ENCODE results near the gene HECTD1. TPM values are rescaled to one million over a fixed set of nuclear protein-coding genes. Genes with fewer than 3 reads are reported as not detected.

The HECTD1 gene
- total RNA-seq, 1 experiment from 2014 or later, result 101 TPM

DNA sequence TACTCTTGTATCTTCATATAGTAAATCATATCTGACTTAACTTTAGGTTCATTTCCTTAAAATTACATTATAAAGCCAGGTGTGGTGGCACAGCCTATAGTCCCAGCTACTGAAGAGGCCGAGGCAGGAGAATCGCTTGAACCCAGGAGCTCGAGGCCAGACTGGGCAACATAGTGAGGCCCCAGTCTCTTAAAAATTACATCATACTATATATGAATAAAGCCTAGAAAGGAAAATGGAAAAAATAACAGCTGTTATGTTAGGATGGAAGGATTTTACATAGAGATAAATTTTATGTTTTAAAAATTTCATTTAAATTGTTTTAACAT is 4.2 kb downstream of the HECTD1 start:
- Histone ChIP-seq H3K36me3 (ENCODE audit: control insufficient read depth, insufficient read depth, low read length) (peaks cover 4% of the 10 kb centered on the region), H3K9me3 (ENCODE audit: control insufficient read depth, insufficient read depth, low read depth, low read length) (no peaks in the 10 kb centered on the region), H3K27ac (ENCODE audit: low read length) (no peak overlapping the region), H3K4me1 (ENCODE audit: control insufficient read depth, insufficient read depth, low read length) (no peaks in the 10 kb centered on the region), H3K27me3 (ENCODE audit: control insufficient read depth, insufficient read depth, low read length) (no peaks in the 10 kb centered on the region), H3K4me3 (ENCODE audit: low read depth in 2 of 2, low read length in 2 of 2) (no peak overlapping the region)
- in situ Hi-C loops (cut with HindIII; ENCODE audit: low pct_unique_long_range_greater_than_20kb, low sequenced_read_pairs), result no loop called here
- intact Hi-C loops (cut with micrococcal nuclease; ENCODE audit: unreplicated experiment), result loop anchor here (10.0 kb wide), 1 partner anchor 151 kb away; no protein-coding TSS in a partner anchor
- ChIA-PET CTCF (no interaction called here), POLR2A (no interaction called here)
- DNase-seq (ENCODE audit: low read depth, low spot score) (no peak), ATAC-seq (no peak)
- BruUV-seq (replicated peaks), result no TSS peak
- TF ChIP-seq POLR2AphosphoS5 (IDR thresholded peaks at IDR 0.05; ENCODE audit: low read depth, low read length), result no peak
- TF ChIP-seq SIN3A (IDR thresholded peaks at IDR 0.05; ENCODE audit: borderline replicate concordance, insufficient read depth, low read depth, low read length), result no peak
- no peak for TF ChIP-seq REST (IDR thresholded peaks at IDR 0.05; ENCODE audit: insufficient read depth in 1 of 2, low read depth in 2 of 2, low read length in 1 of 2)
- TF ChIP-seq TCF7L2 (IDR thresholded peaks at IDR 0.05; ENCODE audit: low read depth, low read length), result no peak
- TF ChIP-seq, protein P1, sequence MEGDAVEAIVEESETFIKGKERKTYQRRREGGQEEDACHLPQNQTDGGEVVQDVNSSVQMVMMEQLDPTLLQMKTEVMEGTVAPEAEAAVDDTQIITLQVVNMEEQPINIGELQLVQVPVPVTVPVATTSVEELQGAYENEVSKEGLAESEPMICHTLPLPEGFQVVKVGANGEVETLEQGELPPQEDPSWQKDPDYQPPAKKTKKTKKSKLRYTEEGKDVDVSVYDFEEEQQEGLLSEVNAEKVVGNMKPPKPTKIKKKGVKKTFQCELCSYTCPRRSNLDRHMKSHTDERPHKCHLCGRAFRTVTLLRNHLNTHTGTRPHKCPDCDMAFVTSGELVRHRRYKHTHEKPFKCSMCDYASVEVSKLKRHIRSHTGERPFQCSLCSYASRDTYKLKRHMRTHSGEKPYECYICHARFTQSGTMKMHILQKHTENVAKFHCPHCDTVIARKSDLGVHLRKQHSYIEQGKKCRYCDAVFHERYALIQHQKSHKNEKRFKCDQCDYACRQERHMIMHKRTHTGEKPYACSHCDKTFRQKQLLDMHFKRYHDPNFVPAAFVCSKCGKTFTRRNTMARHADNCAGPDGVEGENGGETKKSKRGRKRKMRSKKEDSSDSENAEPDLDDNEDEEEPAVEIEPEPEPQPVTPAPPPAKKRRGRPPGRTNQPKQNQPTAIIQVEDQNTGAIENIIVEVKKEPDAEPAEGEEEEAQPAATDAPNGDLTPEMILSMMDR (IDR thresholded peaks at IDR 0.05), result no peak

DNA sequence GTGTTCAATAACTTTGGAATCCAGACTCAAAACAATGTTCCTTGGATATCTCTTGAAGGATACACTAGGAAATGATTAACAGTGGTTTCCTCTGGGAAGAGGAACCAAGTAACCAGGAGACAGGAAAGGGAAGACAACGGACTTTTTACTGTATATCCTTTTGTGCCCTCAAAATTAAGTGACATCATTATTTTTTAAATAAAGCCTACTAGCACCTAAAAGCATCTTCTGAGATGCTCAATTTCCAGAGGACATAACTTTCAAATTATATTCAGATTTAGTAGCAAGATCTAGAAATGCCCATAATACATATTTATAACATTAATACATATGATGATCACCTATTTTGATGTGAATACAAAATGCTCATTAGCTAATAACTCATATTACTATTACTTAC is 6.5 kb downstream of the HECTD1 start:
- in situ Hi-C loops (cut with HindIII; ENCODE audit: low pct_unique_long_range_greater_than_20kb, low sequenced_read_pairs), result no loop called here
- POLR2A ChIA-PET, result no interaction called here
- Histone ChIP-seq H3K27me3 (ENCODE audit: control insufficient read depth, insufficient read depth, low read length) (no peaks in the 10 kb centered on the region), H3K4me1 (ENCODE audit: control insufficient read depth, insufficient read depth, low read length) (no peaks in the 10 kb centered on the region), H3K27ac (ENCODE audit: low read length) (no peak overlapping the region), H3K4me3 (ENCODE audit: low read depth in 2 of 2, low read length in 2 of 2) (no peak overlapping the region), H3K9me3 (ENCODE audit: control insufficient read depth, insufficient read depth, low read depth, low read length) (no peaks in the 10 kb centered on the region), H3K36me3 (ENCODE audit: control insufficient read depth, insufficient read depth, low read length) (peaks cover 4% of the 10 kb centered on the region)
- ATAC-seq (no peak), DNase-seq (ENCODE audit: low read depth, low spot score) (no peak)
- intact Hi-C loops (cut with micrococcal nuclease; ENCODE audit: unreplicated experiment), result loop anchor here (10.0 kb wide), 1 partner anchor 154 kb away; no protein-coding TSS in a partner anchor
- BruUV-seq (replicated peaks), result no TSS peak
- CTCF ChIA-PET, result no interaction called here
- TF ChIP-seq POLR2AphosphoS5 (IDR thresholded peaks at IDR 0.05; ENCODE audit: low read depth, low read length) (no peak), REST (IDR thresholded peaks at IDR 0.05; ENCODE audit: insufficient read depth in 1 of 2, low read depth in 2 of 2, low read length in 1 of 2) (no peak), SIN3A (IDR thresholded peaks at IDR 0.05; ENCODE audit: borderline replicate concordance, insufficient read depth, low read depth, low read length) (no peak), TCF7L2 (IDR thresholded peaks at IDR 0.05; ENCODE audit: low read depth, low read length) (no peak)
- TF ChIP-seq, protein P1 (IDR thresholded peaks at IDR 0.05), result no peak

Measured in Panc1 (cell line).